ENCODE measurements around the gene BDH2.

Gene BDH2

GRCh38 chr4:103099691-103100392 lies at the start of gene BDH2:
TSS of gene BDH2 (minus strand) at chr4:103099834. CDS start at chr4:103096254, 3,580 bp downstream.
- no peak for DNase-seq (ENCODE audit: low read depth)

GRCh38 chr4:103144926-103145325 lies 45.3 kb upstream of the BDH2 start:
- DNase-seq (ENCODE audit: low read depth), result no peak

GRCh38 chr4:103137446-103137827 lies 37.8 kb upstream of the BDH2 start:
- DNase-seq (ENCODE audit: low read depth), result no peak

GRCh38 chr4:103136671-103137445 lies 37.2 kb upstream of the BDH2 start:
- DNase-seq (ENCODE audit: low read depth), result no peak

GRCh38 chr4:103129174-103129573 lies 29.5 kb upstream of the BDH2 start:
- DNase-seq (ENCODE audit: low read depth), result no peak

GRCh38 chr4:103126126-103126525 lies 26.5 kb upstream of the BDH2 start:
- DNase-seq (ENCODE audit: low read depth), result no peak

- DNase-seq (ENCODE audit: low read depth), result no peak
Observed at GRCh38 chr4:103123114-103123513, 23.5 kb upstream of the BDH2 start.

- no peak for DNase-seq (ENCODE audit: low read depth)
Observed at GRCh38 chr4:103118166-103118565, 18.5 kb upstream of the BDH2 start.

- DNase-seq (ENCODE audit: low read depth), result no peak
Observed at GRCh38 chr4:103111598-103111997, 12.0 kb upstream of the BDH2 start.

GRCh38 chr4:103108542-103108941 lies 8.9 kb upstream of the BDH2 start:
- DNase-seq (ENCODE audit: low read depth), result no peak

GRCh38 chr4:103105558-103106356 lies 6.1 kb upstream of the BDH2 start:
- no peak for DNase-seq (ENCODE audit: low read depth)

GRCh38 chr4:103104886-103105285 lies 5.3 kb upstream of the BDH2 start:
- DNase-seq (ENCODE audit: low read depth), result no peak

- no peak for DNase-seq (ENCODE audit: low read depth)
Observed at GRCh38 chr4:103100691-103101090, 1.1 kb upstream of the BDH2 start.

GRCh38 chr4:103098756-103099440 lies 736 bp downstream of the BDH2 start:
- DNase-seq (ENCODE audit: low read depth), result no peak

GRCh38 chr4:103098341-103098740 lies 1.3 kb downstream of the BDH2 start:
- no peak for DNase-seq (ENCODE audit: low read depth)

- DNase-seq (ENCODE audit: low read depth), result no peak
Observed at GRCh38 chr4:103097112-103097511, 2.5 kb downstream of the BDH2 start.

- no peak for DNase-seq (ENCODE audit: low read depth)
Observed at GRCh38 chr4:103095080-103095479, 4.6 kb downstream of the BDH2 start.

- DNase-seq (ENCODE audit: low read depth), result no peak
Observed at GRCh38 chr4:103092245-103092644, 7.4 kb downstream of the BDH2 start.

GRCh38 chr4:103091601-103092223 lies 7.9 kb downstream of the BDH2 start:
- DNase-seq (ENCODE audit: low read depth), result no peak

- DNase-seq (ENCODE audit: low read depth), result no peak
Observed at GRCh38 chr4:103089481-103089880, 10.2 kb downstream of the BDH2 start.

GRCh38 chr4:103086551-103086950 lies 13.1 kb downstream of the BDH2 start:
- DNase-seq (ENCODE audit: low read depth), result no peak

Data from stimulated activated CD8-positive, alpha-beta memory T cell treated with anti-CD3 and anti-CD28 coated beads, Interleukin-15, amount 100 ng/mL, for 1 hour (primary cell).